Choroid plexus epithelial cell (primary cell): Measurements from ENCODE around the gene HAL.

Experiments
- DNase-seq: peaks from one replicate; pipeline ENCODE4 v3.0.0-alpha.2; 2010; ENCODE audit warnings: low read depth
- H3K4me3 ChIP-seq: 2 replicates; pipeline ENCODE4 v1.5.1; 2011; ENCODE audit warnings: low read depth, mild to moderate bottlenecking, control low read depth, low read length, moderate library complexity
- TF ChIP-seq, protein P1 (sequence below): conservative IDR thresholded peaks from 2 replicates; pipeline ENCODE4 v1.5.1; 2011; ENCODE audit warnings: low read depth, mild to moderate bottlenecking, control low read depth, inconsistent platforms, low read length, moderate library complexity

HAL gene, protein sequence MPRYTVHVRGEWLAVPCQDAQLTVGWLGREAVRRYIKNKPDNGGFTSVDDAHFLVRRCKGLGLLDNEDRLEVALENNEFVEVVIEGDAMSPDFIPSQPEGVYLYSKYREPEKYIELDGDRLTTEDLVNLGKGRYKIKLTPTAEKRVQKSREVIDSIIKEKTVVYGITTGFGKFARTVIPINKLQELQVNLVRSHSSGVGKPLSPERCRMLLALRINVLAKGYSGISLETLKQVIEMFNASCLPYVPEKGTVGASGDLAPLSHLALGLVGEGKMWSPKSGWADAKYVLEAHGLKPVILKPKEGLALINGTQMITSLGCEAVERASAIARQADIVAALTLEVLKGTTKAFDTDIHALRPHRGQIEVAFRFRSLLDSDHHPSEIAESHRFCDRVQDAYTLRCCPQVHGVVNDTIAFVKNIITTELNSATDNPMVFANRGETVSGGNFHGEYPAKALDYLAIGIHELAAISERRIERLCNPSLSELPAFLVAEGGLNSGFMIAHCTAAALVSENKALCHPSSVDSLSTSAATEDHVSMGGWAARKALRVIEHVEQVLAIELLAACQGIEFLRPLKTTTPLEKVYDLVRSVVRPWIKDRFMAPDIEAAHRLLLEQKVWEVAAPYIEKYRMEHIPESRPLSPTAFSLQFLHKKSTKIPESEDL

DNA sequence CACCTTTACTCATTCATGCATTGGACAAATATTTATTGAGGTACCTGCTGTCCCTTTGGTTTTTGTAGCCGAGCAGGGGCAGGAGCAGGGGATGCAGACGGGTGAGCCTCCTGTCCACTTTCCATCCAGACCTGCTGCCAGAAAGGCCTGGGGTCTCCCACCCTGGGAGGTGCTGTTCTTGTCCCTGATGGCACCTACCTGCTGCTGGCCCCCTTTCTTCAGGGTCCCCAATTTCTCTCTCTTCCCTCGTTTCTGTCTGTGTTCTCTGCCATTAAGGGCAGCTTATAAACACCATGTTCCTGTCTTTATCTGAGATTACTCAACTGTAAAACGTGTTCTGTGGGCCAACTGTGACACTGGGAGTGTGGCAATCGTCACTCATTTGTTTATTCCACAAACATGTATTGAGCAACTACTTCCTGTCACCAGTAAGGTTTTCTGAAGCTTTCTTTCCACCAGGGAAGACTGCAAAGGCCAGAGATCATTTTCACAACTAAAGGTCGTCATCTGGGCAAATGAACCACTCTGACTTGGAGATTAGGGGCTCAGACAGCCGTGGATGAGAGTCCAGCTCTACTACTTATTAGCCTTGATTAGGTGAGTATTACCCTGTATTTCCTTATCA lies at the start of gene HAL:
HAL (minus strand) TSS at position 311 of the 625 bp plus-strand sequence. CDS start 434 bp downstream, outside the sequence.
- H3K4me3 ChIP-seq: no peak within 1 kb of the TSS
- TF ChIP-seq, protein P1, sequence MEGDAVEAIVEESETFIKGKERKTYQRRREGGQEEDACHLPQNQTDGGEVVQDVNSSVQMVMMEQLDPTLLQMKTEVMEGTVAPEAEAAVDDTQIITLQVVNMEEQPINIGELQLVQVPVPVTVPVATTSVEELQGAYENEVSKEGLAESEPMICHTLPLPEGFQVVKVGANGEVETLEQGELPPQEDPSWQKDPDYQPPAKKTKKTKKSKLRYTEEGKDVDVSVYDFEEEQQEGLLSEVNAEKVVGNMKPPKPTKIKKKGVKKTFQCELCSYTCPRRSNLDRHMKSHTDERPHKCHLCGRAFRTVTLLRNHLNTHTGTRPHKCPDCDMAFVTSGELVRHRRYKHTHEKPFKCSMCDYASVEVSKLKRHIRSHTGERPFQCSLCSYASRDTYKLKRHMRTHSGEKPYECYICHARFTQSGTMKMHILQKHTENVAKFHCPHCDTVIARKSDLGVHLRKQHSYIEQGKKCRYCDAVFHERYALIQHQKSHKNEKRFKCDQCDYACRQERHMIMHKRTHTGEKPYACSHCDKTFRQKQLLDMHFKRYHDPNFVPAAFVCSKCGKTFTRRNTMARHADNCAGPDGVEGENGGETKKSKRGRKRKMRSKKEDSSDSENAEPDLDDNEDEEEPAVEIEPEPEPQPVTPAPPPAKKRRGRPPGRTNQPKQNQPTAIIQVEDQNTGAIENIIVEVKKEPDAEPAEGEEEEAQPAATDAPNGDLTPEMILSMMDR: no peak
- DNase-seq: no peak

DNA sequence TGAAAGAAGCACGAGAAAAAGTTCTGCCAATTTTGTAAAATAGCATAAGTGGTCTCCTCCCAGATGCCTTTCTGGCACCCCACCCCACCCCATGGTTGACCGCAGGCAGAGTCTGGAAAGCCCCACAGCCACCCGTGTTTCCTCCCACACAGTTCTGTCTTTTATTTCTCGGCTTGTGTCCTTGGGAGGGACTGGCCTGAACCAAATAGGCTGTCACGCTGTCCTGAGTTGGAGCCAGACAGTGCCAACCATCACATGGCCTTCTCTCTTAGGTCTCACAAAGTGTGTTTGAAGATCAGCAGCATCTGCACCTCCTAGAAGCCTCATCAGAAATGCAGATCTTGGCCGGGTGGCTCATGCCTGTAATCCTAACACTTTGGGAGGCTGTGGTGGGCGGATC lies 49.4 kb upstream of the HAL start:
- DNase-seq: no peak
- H3K4me3 ChIP-seq: no peak overlapping the region
- TF ChIP-seq, protein P1: no peak

DNA sequence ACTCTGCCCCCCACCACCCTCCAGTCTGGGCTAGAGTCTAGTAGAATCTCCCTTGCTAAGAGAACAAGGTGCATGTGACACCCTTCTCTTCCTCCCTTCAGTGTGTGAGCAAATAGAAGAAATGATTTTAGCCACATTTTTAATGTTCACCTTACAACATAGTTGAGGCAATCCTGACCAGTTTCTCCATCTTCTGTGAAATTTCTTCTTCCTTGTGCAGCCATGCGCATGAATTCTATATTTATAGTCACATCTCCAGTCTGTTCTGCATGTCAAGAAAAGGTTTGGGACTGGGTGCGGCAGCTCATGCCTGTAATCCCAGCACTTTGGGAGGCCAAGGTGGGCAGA lies 48.8 kb upstream of the HAL start:
- DNase-seq: no peak
- no peak overlapping the region for H3K4me3 ChIP-seq
- TF ChIP-seq, protein P1: no peak

DNA sequence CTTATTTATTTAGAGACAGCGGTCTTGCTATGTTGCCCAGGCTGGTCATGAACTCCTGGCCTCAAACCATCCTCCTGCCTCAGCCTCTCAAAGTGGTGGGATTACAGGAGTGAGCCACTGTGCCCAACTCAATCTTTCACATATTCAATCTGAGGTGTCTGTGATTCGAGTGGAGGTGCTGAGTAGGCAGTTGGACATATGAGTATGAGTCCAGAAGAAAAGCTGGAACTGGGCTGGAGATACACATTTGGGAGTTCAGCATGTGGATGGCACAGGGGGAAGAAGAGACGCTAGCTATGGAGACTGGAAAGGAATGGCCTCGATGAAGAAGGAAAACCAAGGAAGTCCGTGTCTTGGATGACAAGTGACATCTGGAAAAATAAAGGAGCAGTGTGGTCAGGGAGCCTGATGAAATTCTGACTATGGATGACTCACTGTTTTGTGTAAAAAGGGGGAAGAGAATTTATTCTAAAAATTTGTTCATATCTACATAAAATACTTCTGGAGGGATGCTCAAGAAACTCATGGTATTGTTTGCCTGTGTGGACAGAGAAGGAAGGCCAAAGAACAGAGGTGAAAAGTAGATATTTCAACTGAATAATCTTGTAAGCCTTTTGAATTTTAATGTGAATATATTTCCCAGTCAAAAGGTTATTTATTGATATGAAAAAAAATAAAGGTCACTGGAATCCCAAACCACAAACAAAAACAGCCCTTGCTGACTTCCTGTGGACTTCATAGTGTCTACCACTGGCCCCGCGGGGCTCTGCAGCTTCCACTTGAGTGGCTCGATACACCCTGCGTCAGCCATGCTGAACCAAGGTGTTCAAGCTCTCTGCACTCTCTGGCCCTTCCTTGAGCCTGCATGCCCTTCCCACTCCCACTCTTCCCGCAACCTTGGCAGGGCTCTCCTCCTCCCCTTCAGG lies 48.1 kb upstream of the HAL start:
- TF ChIP-seq, protein P1: no peak
- DNase-seq: peak; percentile 58
- H3K4me3 ChIP-seq: no peak overlapping the region

DNA sequence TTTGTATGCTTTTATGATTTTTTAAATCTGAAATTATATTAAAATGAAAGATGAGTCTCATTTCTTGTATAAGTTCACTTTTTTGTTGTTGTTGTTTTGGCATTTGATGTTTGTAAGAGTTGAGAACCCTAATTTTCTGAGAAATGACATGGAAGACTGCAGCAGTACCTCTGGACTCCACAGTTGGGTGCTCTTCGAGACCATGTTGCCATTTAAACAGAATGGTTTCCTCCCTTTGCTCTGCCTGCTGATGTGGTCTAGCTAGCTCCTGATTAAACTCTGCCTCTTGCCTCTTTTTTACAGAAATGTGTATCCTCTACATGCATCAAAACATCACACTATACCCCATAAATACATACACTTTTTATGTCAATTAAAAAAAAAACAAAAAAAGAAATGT lies 45.0 kb upstream of the HAL start:
- TF ChIP-seq, protein P1: no peak
- no peak overlapping the region for H3K4me3 ChIP-seq
- no peak for DNase-seq

DNA sequence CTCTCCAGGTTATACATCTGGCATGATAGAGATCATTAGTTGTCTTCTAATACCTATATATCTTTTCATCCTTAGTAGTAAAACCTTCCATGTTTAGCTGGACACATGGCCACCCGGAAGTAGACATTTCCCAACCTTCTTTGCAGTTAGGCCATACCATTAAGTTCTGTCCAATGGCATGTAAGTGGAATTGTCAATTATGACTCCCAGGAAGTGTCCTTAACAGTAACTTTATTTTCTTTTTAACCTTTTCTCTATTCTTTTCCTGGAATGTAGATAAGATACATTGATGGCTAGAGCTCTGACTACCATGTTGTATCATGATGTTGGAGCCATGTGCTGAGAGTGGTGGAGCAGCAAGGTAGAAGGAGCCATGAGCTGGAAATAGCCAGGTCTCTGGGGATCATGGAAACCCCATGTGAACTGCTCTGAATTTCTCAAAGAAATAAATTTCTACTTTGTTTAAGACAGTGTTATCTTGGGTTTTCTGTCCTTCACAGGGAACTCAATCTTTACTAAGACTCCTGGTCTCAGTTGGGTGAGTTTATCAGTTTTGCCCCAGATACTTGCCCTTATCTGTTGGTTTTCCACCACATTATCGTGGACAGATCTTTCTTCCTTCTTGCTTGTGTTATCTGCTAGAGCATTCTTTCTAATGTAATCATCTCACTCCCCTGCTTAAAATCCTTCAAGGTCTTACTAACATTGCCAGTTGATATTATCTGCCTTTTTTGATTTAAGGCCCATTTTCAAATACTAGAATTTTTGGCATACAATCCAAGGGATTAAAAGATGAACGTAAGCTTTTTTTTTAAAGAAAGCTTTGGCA lies 44.4 kb upstream of the HAL start:
- TF ChIP-seq, protein P1: no peak
- no peak overlapping the region for H3K4me3 ChIP-seq
- DNase-seq: no peak
